H1 (cell line): ENCODE measurements around the gene MEGF11. TPM values are rescaled to one million over a fixed set of nuclear protein-coding genes. Genes with fewer than 3 reads are reported as not detected.

Source experiments
- CTCF ChIA-PET: fragments of 300-600 bp; sonication (Branson Sonifier 250); formaldehyde crosslinking; loops from one replicate; lab custom pipeline; 2021; ENCODE audit not compliant: partially characterized antibody; lab: Charles Lee
- POLR2A ChIA-PET: fragments of 300-600 bp; sonication (Branson Sonifier 250); formaldehyde crosslinking; loops from one replicate; lab custom pipeline; 2021; ENCODE audit warnings: inconsistent platforms; ENCODE audit not compliant: partially characterized antibody; lab: Charles Lee
- DNase-seq, 2 experiments: peaks; one replicate each; pipeline versions ENCODE4 v3.0.0 to v3.0.0-alpha.2; 2010 to 2022; ENCODE audit warnings: low spot score in 2 of 2, low read depth in 1 of 2, mixed read lengths in 1 of 2
- FAIRE-seq: peaks from 2 replicates; lab custom pipeline; 2011; peaks lifted over from hg19 to GRCh38; lab: Jason Lieb, UNC
- H2AFZ ChIP-seq: 2 replicates; pipeline ENCODE4 v1.8.1; 2012; ENCODE audit warnings: low read length, inconsistent platforms
- H2AK5ac ChIP-seq: 2 replicates; pipeline ENCODE4 v1.6.1; 2013; ENCODE audit warnings: low read depth, low read length
- H2BK120ac ChIP-seq: replicated peaks from 2 replicates; pipeline ENCODE3; 2013; ENCODE audit warnings: low read depth, low read length, inconsistent platforms
- H2BK12ac ChIP-seq: 2 replicates; pipeline ENCODE4 v1.6.1; 2013; ENCODE audit warnings: low read depth, low read length
- H2BK15ac ChIP-seq: 2 replicates; pipeline ENCODE4 v1.6.1; 2013; ENCODE audit warnings: low read length
- H2BK20ac ChIP-seq: 2 replicates; pipeline ENCODE4 v1.6.1; 2013; ENCODE audit warnings: low read length
- H2BK5ac ChIP-seq: 2 replicates; pipeline ENCODE4 v1.6.1; 2013; ENCODE audit warnings: low read depth, low read length
- H3K14ac ChIP-seq: 2 replicates; pipeline ENCODE4 v1.6.1; 2013; ENCODE audit warnings: inconsistent platforms; ENCODE audit not compliant: insufficient read length
- H3K18ac ChIP-seq: 2 replicates; pipeline ENCODE4 v1.6.1; 2013; ENCODE audit warnings: low read length; ENCODE audit errors: extremely low read depth
- H3K23ac ChIP-seq: 2 replicates; pipeline ENCODE4 v1.6.1; 2013; ENCODE audit warnings: inconsistent platforms; ENCODE audit not compliant: insufficient read length
- H3K23me2 ChIP-seq: 2 replicates; pipeline ENCODE4 v1.6.1; 2013; ENCODE audit warnings: low read depth, low read length
- H3K27ac ChIP-seq: 2 replicates; pipeline ENCODE4 v1.6.1; 2011; ENCODE audit warnings: low read depth, low read length, inconsistent platforms
- H3K27me3 ChIP-seq, 4 experiments: replicated peaks in 1 of 4; 1 replicate in 1 of 4; 2 replicates in 3 of 4; pipeline versions ENCODE4 v1.6.1 to v1.8.1; 2011 to 2013; ENCODE audit warnings: low read length in 3 of 4, mild to moderate bottlenecking in 3 of 4, inconsistent platforms in 2 of 4, mixed read lengths in 2 of 4, moderate library complexity in 1 of 4; ENCODE audit not compliant: control insufficient read depth in 3 of 4, insufficient read depth in 3 of 4; ENCODE audit errors: extremely low read depth in 1 of 4
- H3K36me3 ChIP-seq, 4 experiments: 2 replicates each; pipeline versions ENCODE4 v1.6.1 to v1.8.1; 2011 to 2013; ENCODE audit warnings: mild to moderate bottlenecking in 4 of 4, low read length in 3 of 4, moderate library complexity in 2 of 4, control low read depth in 1 of 4, inconsistent platforms in 1 of 4; ENCODE audit not compliant: insufficient read depth in 4 of 4, control insufficient read depth in 2 of 4
- H3K4ac ChIP-seq: replicated peaks from 2 replicates; pipeline ENCODE3; 2013; ENCODE audit warnings: low read length, low read depth, mixed read lengths, inconsistent platforms; ENCODE audit not compliant: insufficient read length
- H3K4me1 ChIP-seq, 4 experiments: replicated peaks in 1 of 4; 1 replicate in 1 of 4; 2 replicates in 3 of 4; pipeline versions ENCODE4 v1.6.1 to v1.8.1; 2011 to 2013; ENCODE audit warnings: low read length in 3 of 4, inconsistent platforms in 2 of 4, mixed read lengths in 1 of 4; ENCODE audit not compliant: insufficient read depth in 4 of 4, control insufficient read depth in 3 of 4
- H3K4me2 ChIP-seq, 2 experiments: 2 replicates each; pipeline versions ENCODE4 v1.6.1 to v1.8.1; 2011 to 2013; ENCODE audit warnings: low read depth in 2 of 2, low read length in 2 of 2, control low read depth in 1 of 2, inconsistent platforms in 1 of 2, mild to moderate bottlenecking in 1 of 2; ENCODE audit not compliant: insufficient read depth in 1 of 2
- H3K4me3 ChIP-seq, 4 experiments: fragments of 200-600, 300-600 bp in 1 of 4; sonication (generic), shearing (Covaris generic), sonication (Bioruptor Twin) in 1 of 4; 2 replicates each; pipeline versions ENCODE4 v1.5.1 to v1.8.1; 2011 to 2016; ENCODE audit warnings: low read length in 4 of 4, low read depth in 3 of 4, control low read depth in 2 of 4, inconsistent platforms in 2 of 4, mild to moderate bottlenecking in 2 of 4, mixed read lengths in 1 of 4, moderate library complexity in 1 of 4; ENCODE audit not compliant: insufficient read depth in 2 of 4; ENCODE audit errors: extremely low read depth in 1 of 4
- H3K56ac ChIP-seq: replicated peaks from 2 replicates; pipeline ENCODE3; 2013; ENCODE audit warnings: low read depth, mild to moderate bottlenecking, mixed read lengths, low read length, inconsistent platforms; ENCODE audit not compliant: insufficient read length
- H3K79me1 ChIP-seq: 2 replicates; pipeline ENCODE4 v1.6.1; 2013; ENCODE audit warnings: low read depth, low read length, control low read depth
- H3K79me2 ChIP-seq, 2 experiments: 2 replicates each; pipeline versions ENCODE4 v1.6.1 to v1.8.1; 2012 to 2013; ENCODE audit warnings: low read length in 2 of 2, mild to moderate bottlenecking in 2 of 2, inconsistent platforms in 1 of 2; ENCODE audit not compliant: insufficient read depth in 2 of 2, control insufficient read depth in 1 of 2
- H3K9ac ChIP-seq, 4 experiments: replicated peaks in 1 of 4; 1 replicate in 1 of 4; 2 replicates in 3 of 4; pipeline versions ENCODE4 v1.6.1 to v1.8.1; 2011 to 2013; ENCODE audit warnings: low read depth in 3 of 4, low read length in 3 of 4, control low read depth in 2 of 4, mild to moderate bottlenecking in 2 of 4, moderate library complexity in 2 of 4, inconsistent platforms in 1 of 4; ENCODE audit errors: extremely low read depth in 1 of 4
- H3K9me3 ChIP-seq, 2 experiments: 2 replicates each; pipeline versions ENCODE4 v1.6.1 to v1.8.1; 2012 to 2013; ENCODE audit warnings: mild to moderate bottlenecking in 2 of 2, moderate library complexity in 2 of 2, control low read depth in 1 of 2, inconsistent platforms in 1 of 2, low read depth in 1 of 2, low read length in 1 of 2, mixed read lengths in 1 of 2; ENCODE audit not compliant: insufficient read depth in 2 of 2
- H4K20me1 ChIP-seq, 2 experiments: replicated peaks in 1 of 2; 2 replicates each; pipeline versions ENCODE3 to v1.8.1; 2011 to 2013; ENCODE audit warnings: inconsistent platforms in 2 of 2, low read length in 2 of 2, mild to moderate bottlenecking in 1 of 2; ENCODE audit not compliant: insufficient read depth in 2 of 2, control insufficient read depth in 1 of 2
- H4K5ac ChIP-seq: 2 replicates; pipeline ENCODE4 v1.6.1; 2013; ENCODE audit warnings: low read length, low read depth, mixed read lengths, inconsistent platforms; ENCODE audit not compliant: insufficient read length
- H4K8ac ChIP-seq: 2 replicates; pipeline ENCODE4 v1.8.0; 2013; ENCODE audit warnings: mild to moderate bottlenecking, moderate library complexity, low read length, inconsistent platforms; ENCODE audit not compliant: insufficient read depth; ENCODE audit errors: extremely low read depth
- H4K91ac ChIP-seq: replicated peaks from 2 replicates; pipeline ENCODE3; 2013; ENCODE audit warnings: low read length, mixed read lengths, inconsistent platforms; ENCODE audit not compliant: insufficient read length
- SP1 ChIP-seq: IDR thresholded peaks from 2 replicates; pipeline ENCODE4 v1.6.1; 2011; ENCODE audit warnings: low read depth, low read length
- SP2 ChIP-seq: IDR thresholded peaks from 2 replicates; pipeline ENCODE4 v1.6.1; 2012; ENCODE audit warnings: mild to moderate bottlenecking, low read length, inconsistent platforms
- WGBS, 2 experiments: shearing (Covaris generic) in 1 of 2; methylation state at CpG; one replicate each; pipeline versions ENCODE4 v1.1.6 to v1.1.7; 2013 to 2015; ENCODE audit warnings: low lambda C conversion rate in 2 of 2, mixed read lengths in 2 of 2, inconsistent platforms in 1 of 2, low coverage in 1 of 2, missing lambda C conversion rate in 1 of 2; ENCODE audit not compliant: insufficient replicate concordance in 2 of 2, insufficient coverage in 1 of 2, insufficient read length in 1 of 2; ENCODE audit errors: extremely low coverage in 1 of 2, missing lambda C conversion rate in 1 of 2; 5-methylcytosine and 5-hydroxymethylcytosine counted together
- polyA plus RNA-seq, 7 experiments: library from polyadenylated mRNA; depleted of rRNA in 3 of 7; stranded (reverse) in 5 of 7; unstranded in 2 of 7; fragments of >200 nt in 5 of 7; fragments of 200-250 nt in 2 of 7; gene quantifications; 1 replicate in 5 of 7; 2 replicates in 1 of 7; 4 replicates in 1 of 7; pipeline versions ENCODE4 v1.2.1 to v1.2.3, GENCODE V29; 2011 to 2013; ENCODE audit warnings: missing spikeins in 2 of 7, mixed read lengths in 2 of 7
- total RNA-seq: library from RNA; stranded (reverse); fragmentation: NEBNext Ultra II Directional; extraction: Animal tissue kit (Norgen Biotek cat#: 25700); gene quantifications from 2 replicates; pipeline ENCODE4 v1.2.1, GENCODE V29; 2021

MEGF11 gene
- total and polyA plus RNA-seq, 2 of the 8 experiments (the other 6 are each of a cell fraction or from before 2014, with no cell fraction given) = 4.4 to 4.8 TPM

DNA sequence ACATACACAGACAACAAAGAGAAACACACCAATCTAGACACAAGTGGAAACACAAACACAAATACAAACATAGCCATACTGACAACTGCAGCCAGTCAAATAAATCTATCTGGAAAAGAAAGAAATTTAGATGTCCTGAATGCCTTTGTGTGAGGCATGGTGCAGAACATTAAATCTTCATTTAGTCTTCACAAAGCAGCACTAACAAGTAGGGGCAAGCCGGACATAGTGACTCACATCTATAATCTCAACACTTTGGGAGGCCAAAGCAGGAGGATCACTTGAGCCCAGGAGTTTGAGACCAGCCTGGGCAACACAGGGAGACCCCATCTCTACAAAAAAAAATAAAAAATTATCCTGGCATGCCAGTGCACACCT, 11.7 kb downstream of the MEGF11 start:
- Histone ChIP-seq H3K79me1 (no peaks in the 10 kb centered on the region), H3K27ac (no peak overlapping the region), H3K4me1 (peaks cover 0 to 3% (median under 1%) of the 10 kb centered on the region in 4 experiments; a peak in 3 of 7 replicates), H3K36me3 (no peaks in the 10 kb centered on the region; a peak in 1 of 8 replicates), H2BK20ac (no peak overlapping the region; the same call in 1 of the 2 replicates), H2BK120ac (no peak overlapping the region)
- no peak for TF ChIP-seq SP2
- TF ChIP-seq SP1 = no peak
- TF ChIP-seq, all 59 proteins: peak for 0
- CTCF ChIA-PET = interaction anchor here (2.8 to 3.0 kb wide), 2 partner anchors 10 to 46 kb away, joined by 11 to 12 read pairs; no protein-coding TSS in a partner anchor
- H3K14ac ChIP-seq = no peak overlapping the region
- H3K79me2 ChIP-seq = no peaks in the 10 kb centered on the region
- peak overlapping the region; percentile 92 for H3K4ac ChIP-seq
- H3K23me2 ChIP-seq = no peaks in the 10 kb centered on the region
- no peak overlapping the region for H3K4me2 ChIP-seq
- no peak overlapping the region for H3K23ac ChIP-seq
- H4K20me1 ChIP-seq = no peaks in the 10 kb centered on the region
- DNase-seq (no peak), FAIRE-seq (no peak)
- H4K8ac ChIP-seq = no peak overlapping the region
- no peak overlapping the region for H4K5ac ChIP-seq
- H3K9me3 ChIP-seq = no peaks in the 10 kb centered on the region
- H3K27me3 ChIP-seq = peaks cover 0 to 2% (median 0%) of the 10 kb centered on the region in 4 experiments; a peak in 1 of 7 replicates
- peak overlapping the region; percentile 88 for H4K91ac ChIP-seq
- H2AK5ac ChIP-seq = peak overlapping the region; percentile 79
- no peak overlapping the region for H3K56ac ChIP-seq
- peak overlapping the region; percentile 92; the same call in 1 of the 2 replicates for H2BK12ac ChIP-seq
- 95% methylated on average over 1 of the region's 1 CpG; no CpG with 5 or more reads in 1 of the 2 experiments for WGBS, 2 experiments
- H2BK15ac ChIP-seq = no peak overlapping the region
- H2AFZ ChIP-seq = no peak overlapping the region
- H3K4me3 ChIP-seq = no peak overlapping the region
- H3K18ac ChIP-seq = no peak overlapping the region
- H3K9ac ChIP-seq = no peak overlapping the region
- H2BK5ac ChIP-seq = peak overlapping the region; percentile 47; the same call in 1 of the 2 replicates
- POLR2A ChIA-PET = no interaction called here
